Umbilical cord (tissue), 2 donors: ENCODE results near the gene REEP5. TPM values are rescaled to one million over a fixed set of nuclear protein-coding genes. Genes with fewer than 3 reads are reported as not detected.
"Not testable (repeated sequence)": the region's sequence is repeated elsewhere in the genome, so short reads cannot be mapped to it uniquely, and the experiment has no call there.

Experiments used
- DNase-seq: peaks from one replicate; pipeline ENCODE4 v3.0.0-alpha.2; 2015; ENCODE audit warnings: low spot score
- total RNA-seq: library from RNA; depleted of rRNA; stranded (reverse); fragments of >200 nt; gene quantifications from one replicate; pipeline ENCODE4 v1.2.3, GENCODE V29; 2014; ENCODE audit warnings: low replicate concordance; ENCODE audit not compliant: insufficient read depth

The REEP5 gene
- 28.4 TPM for total RNA-seq

DNA sequence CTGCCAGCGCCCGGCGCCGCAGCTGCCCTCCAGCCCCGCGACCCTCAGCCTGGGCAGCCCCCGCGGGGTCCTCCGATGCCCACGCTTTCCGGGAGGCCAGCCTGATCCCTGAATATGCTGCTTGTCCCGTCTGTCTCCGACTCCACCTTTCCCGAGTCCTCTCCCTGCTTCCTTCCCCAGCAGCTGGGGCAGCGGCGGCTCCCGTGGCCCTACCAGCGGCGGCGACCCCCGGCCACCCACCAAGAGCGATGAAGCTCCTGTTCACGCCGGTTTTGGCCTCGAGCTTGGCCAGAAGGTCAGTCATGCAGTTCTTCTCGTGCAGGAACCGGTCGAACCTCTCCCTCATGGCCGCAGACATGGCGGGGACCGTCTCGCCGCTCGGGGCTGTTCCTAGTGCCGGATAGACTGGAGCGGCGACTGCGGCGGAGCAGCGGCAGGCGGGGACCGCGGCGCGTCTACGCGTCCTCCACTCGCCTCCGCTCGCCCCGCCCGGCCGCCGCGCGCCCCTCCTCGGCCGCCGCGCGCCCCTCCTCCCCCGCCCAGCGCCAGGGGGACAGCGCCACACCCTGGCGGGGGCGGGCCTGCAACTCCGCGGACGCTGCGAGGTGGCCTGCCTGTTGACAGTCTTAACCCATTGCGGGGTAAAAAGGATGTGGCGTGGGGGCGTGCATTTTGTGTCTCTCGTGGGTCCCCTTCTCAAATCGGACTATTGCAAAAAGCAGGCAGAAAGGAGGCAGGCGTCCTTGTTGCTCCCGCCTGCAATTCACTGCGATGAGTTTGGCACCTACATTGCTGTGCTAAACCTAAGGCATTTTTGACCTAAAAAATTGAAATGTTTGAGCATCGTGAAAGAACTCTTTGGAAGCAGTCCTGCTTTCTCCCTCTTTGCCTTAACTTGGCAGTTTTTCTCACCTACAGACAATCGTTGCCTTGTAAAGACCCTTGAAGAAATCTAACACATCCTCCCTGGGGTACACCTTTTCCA is at the start of gene REEP5:
REEP5 (minus strand) TSS at position 395 of the 985 bp plus-strand sequence; CDS start at position 358, 37 bp downstream.
- DNase-seq: peak; percentile 86

DNA sequence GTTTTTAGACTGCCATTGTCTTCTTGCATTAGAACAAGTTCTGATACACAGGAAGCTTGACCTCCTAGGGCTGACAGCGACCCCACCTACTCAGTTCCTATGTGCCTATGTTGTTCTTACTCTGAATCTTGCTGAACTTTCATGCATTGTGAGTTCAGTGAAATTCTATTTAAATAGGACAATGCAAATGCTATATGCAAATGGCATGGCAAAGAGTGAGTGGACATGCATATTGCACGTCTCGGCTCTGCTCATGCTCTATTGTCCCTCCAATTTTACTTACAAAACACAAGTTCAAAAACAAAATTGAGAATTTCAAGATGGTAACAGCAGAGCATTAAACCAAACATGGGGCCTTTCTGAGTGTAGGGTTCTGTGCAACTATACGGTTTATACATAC is 49.2 kb upstream of the REEP5 start:
- DNase-seq: no peak

DNA sequence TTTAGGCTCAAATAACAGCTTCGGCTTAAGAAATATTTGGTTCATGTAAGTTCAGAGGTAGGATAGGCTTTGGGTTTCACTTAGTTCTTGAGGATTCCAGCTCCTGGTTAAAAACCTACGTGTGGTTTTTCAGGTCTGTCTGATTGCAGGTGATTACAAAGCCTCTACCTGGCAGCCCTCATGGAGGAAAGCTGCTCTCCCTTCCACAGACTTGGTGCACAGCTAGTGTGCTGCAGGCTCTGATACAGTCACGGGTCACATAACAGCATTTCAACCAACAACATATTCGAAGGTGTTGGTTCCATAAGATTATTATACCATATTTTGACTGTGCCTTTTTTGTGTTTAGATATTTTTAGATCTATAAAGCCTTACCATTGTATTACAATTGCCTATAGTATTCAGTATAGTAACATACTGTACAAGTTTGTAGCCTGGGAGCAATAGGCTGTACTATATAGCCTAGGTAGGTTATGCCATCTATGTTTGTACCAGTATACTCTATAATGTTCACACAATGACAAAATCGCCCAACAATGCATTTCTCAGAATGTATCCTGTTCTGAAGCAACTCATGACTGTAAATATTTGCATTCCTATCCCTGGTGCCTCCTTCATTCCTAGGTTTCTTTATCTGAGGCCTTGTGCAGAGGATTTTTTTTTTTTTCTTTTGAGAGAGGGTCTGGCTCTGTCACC is 46.5 kb upstream of the REEP5 start:
- DNase-seq: no peak

DNA sequence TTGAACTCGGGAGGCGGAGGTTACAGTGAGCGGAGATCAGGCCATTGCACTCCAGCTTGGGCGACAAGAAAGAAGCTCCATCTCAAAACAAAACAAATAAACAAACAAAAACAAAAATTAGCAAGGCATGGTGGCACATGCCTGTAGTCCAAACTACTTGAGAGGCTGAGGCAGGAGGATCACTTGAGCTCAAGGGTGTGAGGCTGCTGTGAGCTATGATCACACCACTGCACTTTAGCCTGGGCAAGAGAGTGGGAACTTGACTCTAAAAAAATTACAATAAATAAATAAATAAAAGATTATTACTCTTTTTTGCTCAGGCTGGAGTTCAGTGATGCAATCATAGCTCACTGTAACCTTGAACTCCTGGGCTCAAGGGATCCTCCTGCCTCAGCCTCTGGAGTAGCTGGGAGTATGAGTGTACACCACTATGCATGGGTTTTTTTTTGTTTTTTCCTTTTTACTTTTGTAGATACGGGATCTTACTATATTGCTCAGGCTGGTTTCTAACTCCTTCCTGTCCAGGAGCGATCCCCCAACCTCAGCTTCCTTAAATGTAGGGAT is 45.6 kb upstream of the REEP5 start:
- no peak for DNase-seq

DNA sequence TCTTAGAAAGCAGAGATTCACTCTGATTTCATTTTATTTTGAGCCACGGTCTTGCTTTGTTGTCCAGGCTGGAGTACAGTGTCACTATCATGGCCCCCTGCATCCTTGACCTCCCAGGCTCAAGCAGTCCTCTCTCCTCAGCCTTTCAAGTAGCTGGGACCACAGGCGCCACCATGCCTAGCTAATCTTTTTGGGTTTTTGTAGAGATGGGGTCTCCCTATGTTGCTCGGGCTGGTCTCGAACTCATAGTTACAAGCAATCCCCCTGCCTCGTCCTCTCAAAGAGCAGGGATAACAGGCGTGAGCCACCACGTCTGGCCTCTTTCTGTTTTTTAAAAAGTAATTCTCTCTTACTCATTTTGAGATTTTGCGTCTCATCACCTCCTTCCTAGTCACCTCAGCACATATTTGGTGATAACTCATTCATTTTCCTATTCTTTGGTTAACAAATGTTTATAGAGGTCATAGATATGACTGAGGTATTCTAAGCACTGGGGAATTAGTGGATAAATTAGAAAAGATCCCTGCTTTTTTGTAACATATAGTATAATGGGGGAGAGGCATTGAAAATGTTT is 43.8 kb upstream of the REEP5 start:
- no peak for DNase-seq

DNA sequence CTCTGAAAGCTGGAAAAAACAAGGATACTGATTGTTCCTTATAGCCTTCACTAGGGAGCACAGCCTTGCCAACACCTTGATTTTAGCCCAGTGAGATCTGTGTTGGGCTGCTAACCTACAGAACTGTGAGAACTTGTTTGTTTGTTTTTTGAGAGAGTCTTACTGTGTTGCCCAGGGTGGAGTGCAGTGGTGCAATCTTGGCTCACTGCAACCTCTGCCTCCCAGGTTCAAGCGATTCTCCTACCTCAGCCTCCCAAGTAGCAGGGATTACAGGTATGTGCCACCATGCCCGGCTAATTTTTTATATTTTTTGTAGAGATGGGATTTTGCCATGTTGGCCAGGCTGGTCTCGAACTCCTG is 41.3 kb upstream of the REEP5 start:
- DNase-seq: not testable (repeated sequence)

DNA sequence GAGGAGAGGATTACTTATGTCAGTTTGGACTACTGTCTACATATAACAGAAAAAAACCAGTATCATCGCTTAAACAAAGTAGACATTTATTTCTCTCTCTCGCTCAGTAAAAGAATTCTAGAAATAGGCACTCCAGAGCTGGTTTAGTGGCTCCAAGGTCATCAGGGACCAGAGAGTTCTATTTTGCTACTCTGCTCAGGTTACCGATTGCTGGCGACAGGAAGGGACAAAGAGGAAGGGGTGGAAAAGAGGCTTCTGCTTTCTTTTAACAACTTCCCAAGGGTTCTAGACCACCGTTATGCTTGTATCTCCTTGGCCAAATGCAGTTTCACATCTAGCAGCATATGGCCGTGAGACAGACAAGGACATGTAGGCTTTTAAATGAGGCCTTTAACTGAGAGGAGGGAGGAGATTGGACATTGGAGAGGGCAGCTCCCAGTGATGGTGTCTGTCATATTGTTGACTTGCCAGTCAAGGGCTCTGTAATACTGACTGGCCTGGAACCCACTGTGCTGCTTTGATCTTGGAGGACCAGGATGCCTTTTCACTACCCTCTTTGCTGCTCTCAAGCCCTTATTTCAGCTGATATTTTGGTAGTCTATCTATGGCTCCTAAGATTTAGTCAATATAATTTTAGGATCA is 39.0 kb upstream of the REEP5 start:
- DNase-seq: no peak

DNA sequence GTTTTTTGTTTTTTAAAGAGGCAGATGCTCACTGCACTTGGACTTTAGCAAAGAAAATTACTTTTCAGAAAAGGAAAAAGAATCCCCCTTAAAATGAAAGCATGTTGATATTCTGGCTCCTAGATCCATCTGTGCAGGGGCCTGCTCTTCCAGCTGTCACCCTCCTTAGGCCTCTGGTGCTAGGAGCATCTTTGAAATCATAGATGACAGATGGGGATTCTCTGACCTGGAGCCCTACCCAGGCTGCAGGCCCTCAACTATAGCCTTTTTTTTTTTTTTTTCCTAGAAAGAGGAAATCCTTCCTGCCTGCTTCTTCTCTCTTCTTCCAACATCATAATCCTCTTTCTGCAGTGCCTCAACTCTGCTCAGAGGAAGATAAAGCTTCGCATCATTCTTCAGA is 38.3 kb upstream of the REEP5 start:
- DNase-seq: peak; percentile 89

DNA sequence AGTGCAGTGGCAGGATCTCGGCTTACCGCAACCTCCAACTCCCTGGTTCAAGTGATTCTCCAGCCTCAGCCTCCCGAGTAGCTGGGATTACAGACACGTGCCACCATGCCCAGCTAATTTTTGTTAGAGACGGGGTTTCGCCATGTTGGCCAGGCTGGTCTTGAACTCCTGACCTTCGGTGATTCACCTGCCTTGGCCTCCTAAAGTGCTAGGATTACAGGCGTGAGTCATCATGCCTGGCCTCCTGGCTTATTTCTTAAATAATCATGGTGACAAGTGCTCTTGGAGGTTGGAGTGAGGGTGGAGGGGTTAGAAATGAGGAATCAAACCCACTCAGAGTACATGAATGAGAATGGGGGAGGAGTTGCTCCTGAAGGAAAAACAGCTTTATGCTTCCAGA is 37.8 kb upstream of the REEP5 start:
- peak; percentile 51 for DNase-seq

DNA sequence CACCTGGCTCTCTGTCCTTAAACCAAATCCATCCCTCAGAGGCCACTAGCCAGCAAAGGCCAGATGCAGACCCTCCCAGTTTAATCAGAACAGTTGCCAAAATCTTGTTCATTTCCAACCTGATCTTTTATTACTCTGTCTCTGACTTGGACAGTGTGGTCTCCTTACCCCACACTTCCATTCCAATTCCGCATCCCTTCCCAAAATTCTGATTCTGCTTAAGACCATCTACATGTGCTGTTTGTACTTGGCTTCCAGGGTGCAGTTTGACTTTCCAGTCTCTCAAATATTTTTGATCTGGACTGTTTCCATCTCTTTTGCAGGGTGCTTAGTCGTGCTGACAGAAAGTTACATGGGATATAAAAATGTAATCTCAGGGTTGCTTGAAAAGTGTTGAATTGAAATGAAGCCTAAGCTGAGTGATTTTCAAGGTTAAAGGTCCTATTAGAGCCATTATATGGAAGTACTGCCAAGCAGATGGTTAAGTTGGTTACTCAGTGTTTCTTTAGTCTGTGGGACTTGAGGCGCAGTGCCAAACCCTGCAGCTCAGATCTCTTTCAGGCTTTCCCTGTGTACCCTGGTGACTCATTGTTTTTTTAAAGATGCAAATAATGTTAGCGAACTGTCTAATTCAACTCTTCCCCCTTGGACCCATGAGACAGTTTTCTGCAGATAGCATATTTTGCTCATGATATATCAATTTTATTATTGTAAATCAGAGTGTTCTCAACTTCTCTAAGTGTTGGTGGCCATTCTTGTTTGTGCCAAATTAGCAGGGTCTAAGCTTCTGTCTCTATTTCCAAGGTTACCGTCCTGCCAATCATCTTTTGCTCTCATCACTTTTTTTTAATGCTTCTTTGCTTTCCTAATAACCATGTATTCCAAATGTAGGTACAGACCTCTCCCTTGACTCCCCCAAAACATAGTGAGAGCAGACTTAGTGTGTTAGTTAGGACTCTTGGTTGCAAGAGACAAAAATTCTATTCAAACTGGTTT is 36.4 kb upstream of the REEP5 start:
- DNase-seq: peak; percentile 97

DNA sequence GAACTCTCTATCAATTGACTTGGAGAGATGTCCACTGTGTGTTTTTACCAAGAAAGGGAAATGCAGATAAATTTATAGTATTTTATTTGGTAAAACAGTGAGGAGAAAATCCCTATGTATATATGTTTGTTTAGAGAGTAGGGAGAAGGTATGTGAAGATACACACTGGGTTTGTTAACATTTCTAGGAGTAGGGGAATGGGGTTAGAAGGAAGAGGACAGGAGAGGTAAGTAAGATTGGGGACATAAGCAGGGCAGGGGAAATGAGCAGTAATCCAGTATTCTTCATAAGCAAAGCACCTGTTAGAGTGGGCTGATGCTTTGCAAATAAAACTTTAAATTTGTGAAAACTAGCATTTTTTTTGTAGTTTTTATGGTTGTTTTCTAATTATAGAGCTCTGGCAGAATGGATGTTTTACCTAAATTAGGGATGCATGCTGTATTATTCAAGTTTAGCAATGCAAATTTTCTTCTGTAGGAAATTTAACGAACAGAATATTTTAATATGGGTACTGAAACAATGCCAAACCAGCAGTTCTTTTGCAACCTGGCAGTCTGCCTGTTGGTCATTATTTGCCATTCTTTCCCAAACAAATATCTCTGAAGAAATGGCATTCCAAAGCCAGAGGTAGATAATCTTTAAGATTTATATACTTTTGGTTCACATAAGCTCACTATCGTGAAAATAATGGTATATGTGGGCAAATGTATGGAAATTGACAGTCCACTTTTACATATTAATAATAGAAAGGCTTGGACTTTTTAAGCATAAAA is 35.2 kb upstream of the REEP5 start:
- no peak for DNase-seq

DNA sequence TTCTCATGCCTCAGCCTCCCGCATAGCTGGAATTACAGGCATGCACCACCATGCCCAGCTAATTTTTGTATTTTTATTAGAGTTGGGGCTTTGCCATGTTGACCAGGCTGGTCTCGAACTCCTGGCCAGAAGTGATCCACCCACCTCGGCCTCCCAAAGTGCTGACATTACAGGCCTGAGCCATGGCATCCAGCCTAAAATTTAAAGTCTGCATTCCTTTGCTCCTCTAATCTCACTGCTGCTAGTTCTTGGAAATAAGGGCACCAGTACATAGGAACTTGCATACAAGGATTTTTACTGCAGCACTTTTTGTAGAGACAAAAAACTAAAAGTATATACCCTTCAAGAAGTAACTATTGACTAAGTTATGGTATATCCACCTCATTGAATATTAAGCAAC is 34.6 kb upstream of the REEP5 start:
- peak; percentile 54 for DNase-seq

DNA sequence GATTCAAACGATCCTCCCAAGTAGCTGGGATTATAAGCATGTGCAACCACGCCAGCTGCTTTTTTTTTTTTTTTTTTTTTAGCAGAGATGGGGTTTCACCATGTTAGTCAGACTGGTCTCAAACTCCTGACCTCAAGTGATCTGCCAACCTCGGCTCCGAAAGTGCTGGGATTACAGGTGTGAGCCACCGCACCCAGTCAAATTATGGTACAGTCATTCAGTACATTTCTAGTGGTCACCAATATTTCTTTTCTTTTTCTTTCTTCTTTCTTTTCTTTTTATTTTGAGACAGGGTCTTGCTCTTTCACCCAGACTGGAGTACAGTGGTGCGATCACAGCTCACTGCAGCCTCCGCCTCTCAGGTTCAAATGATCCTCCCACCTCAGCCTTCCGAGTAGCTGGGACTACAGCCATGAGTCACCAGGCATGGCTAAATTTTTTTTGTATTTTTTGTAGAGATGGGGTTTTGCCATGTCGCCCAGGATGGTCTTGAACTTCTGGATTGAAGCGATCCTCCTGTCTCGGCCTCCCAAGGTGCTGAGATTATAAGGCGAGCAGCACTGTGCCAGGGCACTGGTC is 29.2 kb upstream of the REEP5 start:
- DNase-seq: no peak

DNA sequence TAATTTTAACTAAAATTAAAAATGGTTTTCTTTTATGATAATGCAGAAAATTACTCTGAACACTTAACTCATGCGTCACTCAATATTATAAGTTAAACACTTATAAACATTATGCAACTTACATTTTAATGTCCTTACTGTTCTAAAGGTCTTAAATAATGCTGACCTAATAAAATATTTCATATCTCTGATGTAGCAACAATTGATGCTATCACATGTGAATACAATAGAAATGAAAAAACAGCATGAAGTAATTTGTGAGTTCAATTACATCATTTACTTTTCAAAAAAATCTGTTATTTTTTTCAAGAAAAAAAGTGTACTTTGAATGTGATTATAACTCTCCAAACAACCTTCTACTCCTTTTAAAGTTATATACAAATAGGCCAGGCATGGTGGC is 26.4 kb upstream of the REEP5 start:
- no peak for DNase-seq

DNA sequence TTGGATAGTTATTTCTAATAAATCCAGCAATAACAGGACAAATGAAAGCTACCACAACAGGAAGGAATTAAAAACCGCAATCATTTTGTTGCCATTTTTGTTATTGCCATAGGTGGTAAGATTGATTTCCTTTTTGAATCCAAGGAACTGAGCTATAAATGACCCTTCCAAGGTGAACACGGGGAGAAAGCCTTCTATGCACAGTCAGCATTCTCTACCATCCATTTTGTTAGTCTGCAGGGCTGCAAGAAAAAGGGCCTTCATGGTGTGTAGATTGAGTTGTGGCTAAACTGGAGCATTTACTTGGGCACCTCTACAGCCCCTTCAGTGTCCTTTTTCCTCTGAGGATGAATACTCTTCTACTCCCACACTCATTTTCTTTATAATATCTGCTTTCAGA is 18.6 kb upstream of the REEP5 start:
- DNase-seq: no peak

DNA sequence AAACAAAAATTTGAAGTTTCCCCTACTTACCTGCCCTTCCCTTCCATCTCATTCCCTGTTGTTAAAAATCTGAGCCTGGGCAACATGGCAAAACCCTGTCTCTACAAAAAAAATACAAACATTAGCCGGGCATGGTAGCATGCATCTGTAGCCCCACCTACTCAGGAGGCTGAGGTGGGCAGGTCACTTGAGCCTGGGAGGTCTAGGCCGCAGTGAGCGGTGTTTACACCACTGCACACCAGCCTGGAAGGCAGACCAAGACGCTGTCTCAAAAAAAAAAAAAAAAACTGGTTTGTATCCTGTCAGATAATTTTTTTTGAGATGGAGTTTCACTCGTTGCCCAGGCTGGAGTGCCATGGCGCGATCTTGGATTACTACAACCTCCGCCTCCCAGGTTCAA is 16.3 kb upstream of the REEP5 start:
- DNase-seq: no peak

DNA sequence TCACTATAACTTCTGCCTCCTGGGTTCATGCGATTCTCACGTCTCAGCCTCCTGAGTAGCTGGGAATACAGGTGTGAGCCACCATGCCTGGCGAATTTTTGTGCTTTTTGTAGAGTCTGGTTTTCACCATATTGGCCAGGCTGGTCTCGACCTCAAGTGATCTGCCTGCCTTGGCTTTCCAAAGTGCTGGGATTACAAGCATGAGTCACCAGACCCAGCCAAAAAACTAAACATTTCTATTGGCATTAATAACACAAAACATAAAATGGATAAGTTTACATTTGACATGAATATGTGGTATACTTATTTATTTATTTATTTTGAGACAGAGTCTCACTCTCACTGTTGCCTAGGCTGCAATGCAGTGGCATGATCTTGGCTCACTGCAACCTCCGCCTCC is 13.6 kb upstream of the REEP5 start:
- no peak for DNase-seq

DNA sequence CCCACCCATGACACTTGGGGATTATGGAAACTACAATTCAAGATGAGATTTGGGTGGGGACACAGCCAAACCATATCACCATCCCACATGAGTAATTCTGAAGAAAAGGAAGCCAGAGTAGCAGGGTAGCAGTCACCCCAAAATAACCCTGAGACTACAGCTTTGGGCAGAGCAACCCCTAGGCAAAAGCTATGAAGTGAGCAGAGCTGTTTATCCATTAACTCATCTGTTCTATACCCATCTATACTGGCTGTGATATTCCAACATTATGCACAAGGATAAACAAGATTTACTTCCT is 12.3 kb upstream of the REEP5 start:
- DNase-seq: no peak

DNA sequence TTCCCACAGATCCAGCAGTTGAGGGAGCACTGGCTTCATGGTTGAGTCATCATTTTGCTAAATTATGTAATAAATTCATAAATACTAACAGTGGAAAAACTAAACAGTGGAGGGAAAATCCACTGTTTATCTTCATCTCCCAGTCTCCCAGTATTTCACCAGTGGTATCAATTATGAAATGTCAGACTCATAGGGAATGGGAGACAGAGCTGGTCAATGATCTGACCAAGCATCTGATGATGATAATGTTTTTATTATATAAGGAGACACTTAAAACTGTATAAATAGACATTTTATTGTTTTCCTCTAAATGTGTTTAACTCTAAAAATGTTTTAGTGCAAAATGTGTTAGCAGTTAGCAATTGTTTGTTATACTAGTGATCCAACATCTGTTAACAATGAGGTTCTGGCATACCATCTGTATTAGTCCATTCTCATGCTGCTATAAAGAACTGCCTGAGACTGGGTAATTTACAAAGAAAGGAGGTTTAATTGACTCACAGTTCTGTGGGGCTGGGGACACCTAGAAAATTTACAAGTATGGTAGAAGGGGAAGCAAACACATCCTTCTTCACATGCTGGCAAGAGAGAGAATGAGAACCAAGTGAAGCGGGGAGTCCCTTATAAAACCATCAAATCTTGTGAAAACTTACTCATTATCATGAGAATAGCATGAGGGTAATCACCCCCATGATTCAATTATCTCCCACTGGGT is 11.8 kb upstream of the REEP5 start:
- DNase-seq: no peak
